ENCODE data around the gene ELFN1.

DNA sequence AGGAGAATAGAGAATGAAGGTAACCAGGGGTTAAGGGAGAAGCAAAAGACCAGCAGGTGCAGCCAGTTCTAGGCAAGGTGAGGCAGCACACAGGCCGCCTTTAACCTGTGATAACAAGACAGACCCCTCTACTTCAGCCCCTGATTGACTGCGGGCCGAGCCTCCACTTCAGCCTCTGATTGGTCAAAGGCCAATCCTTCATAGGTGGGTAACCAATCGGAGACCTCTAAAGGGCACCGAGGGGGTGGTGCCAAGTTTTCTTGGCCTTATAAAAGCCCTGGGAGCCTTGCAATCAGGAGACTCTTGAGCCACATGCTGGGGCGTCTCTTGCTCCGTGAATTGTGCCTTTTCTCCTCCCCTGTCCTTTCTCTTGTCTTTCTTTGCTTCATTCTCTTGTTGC is 98.8 kb downstream of the ELFN1 start:
- no peak for TF ChIP-seq HDGF (IDR thresholded peaks at IDR 0.05; ENCODE audit: borderline replicate concordance)
- TF ChIP-seq FOXA1 (IDR thresholded peaks at IDR 0.05), result no peak
- TF ChIP-seq SUZ12 (IDR thresholded peaks at IDR 0.05), result no peak
- no peak for TF ChIP-seq ARNT (IDR thresholded peaks at IDR 0.05)
